GM18873 (cell line): ENCODE results near the gene TOP2A.
A peak's percentile ranks its signal among the peaks of the same experiment; 100 is the strongest.
"Not testable (repeated sequence)": the region's sequence is repeated elsewhere in the genome, so short reads cannot be mapped to it uniquely, and the experiment has no call there.

Experiments used
- ATAC-seq: cut with Tn5 transposase; IDR thresholded peaks from one replicate; pipeline ENCODE4 v1.9.1; 2021; ENCODE audit warnings: mild to moderate bottlenecking, moderate library complexity, moderate number of reproducible peaks; ENCODE audit not compliant: unreplicated experiment, low FRiP score

Gene TOP2A

DNA sequence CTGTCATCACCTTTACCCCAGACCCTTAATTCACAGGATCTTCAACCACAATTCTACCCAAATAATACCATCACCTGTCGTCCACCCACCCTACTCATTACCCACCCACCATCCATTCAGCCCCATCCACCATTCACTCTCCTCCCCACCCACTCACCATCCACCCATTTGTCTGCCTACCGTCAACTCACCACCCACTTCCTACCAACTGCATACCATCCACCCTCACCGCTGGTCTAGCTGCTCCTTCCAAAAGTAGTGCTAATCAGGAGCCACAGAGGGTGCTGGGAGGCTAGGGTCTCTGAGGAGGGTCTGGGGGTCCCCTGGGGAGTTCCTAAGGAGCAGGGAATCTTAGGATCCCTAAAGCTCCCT is 13.5 kb upstream of the TOP2A start:
- no peak for ATAC-seq

DNA sequence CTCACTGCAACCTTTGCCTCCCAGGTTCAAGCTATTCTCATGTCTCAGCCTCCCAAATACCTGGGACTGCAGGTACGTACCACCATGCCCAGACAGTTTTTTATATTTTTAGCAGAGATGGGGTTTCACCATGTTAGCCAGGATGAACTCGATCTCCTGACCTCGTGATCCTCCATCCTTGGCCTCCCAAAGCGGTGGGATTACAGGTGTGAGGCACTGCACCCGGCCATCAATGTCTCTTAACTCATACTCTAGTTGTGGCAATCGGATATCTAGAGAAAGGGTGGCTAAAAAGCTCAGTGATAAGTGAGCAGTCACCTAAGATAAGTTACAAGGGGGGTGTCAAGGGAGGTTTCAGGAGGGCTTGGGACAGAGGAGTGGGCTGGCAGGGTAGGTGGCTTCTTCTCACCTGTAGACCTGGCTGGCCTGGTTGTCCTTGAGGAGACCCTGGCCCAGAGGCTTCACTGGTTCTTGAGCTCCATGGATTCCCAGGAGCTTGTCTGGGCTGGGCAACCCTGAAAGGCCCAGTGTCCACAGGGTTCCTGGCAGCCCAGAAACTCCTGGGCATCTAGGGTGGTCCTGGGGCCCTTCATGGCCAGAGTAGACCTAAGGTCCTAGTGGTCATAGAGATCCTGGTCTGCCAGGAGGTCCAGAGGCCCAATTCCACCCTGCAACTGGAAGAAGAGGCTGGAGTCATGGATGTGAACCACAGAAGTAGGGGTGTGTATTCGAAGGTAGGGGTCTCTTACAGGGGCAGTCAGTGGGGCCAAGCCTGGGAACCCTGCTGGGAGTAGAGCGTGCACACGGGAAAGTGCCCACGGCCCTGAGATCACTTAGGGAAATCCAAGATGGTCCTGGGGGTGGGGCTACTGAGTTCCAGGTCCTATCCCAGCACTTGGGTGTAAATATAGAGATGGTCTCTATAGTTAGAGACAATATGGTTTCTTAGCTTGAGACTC is 12.9 kb upstream of the TOP2A start:
- no peak for ATAC-seq

DNA sequence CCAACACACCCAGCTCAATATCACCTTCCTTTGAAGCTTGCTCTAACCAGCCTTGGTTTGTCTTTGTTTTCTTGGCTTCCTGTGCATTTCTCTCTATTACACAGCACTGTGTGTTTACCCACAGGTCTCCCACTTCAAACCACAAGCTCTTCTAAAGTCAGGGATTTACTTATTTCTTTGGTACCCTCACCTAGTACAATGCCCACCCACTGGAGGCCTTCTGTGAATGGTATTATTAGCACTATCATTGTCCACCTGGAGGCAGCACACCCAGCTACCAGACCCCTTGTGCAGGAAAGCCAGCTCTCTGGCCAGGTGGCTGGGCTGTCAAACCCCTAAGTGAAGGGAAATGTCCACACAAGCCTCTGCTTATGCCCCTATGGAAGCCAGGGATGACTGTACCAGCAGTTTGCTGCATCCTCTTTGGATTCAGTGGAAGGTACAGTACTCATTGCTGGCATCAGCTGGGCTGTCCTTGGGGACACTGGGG is 9.4 kb upstream of the TOP2A start:
- no peak for ATAC-seq

DNA sequence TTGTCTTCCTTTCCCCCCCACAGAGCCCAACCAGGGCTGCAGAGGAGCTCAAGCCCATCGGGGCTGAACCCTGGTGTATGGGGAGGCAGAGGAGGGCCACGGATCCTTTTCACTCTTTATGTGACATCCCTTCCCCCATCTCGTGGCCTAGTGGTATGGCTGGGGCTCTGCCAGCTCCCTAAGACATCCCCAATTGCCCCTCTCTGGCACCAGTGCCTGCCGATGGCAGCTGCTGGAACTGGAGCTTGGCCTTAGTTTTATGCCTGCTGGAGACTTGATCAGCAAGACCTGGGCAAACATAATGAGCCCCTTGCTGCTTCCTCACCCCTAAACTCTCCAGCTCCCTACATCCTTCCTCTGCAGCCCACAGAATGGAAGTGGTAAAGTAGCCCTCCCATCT is 8.0 kb upstream of the TOP2A start:
- ATAC-seq = no peak

DNA sequence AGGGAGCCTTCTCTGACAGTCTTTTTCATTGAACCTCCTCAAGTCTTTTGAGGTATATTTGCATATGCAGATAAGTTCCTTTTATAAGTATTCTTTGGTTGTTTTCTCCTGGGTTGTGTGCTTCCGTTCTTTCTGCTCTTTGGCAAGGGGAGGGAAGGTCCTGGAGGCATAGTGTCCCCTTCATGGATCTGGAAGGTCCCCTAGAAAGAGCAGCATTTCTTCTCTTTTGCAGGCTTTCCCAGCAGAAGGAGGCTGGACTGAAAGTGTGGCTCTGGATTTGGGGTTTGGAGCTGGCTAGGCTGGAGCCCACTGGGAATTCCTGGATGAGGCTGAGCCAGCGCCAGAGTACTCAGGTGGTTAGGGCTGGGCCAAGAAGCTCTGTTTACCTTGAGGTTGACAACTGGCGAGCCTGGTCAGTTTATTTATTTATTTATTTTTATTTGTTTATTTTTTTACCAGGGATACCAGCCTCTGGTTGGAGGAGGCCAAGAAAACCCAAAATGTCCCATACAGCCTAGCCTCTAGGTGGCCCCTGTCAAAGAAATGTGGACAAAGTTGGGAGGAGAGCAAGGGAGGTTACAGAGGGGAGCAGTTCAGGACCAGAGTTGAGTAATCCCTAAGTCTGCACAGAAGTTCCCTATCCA is 5.4 kb upstream of the TOP2A start:
- ATAC-seq = no peak

DNA sequence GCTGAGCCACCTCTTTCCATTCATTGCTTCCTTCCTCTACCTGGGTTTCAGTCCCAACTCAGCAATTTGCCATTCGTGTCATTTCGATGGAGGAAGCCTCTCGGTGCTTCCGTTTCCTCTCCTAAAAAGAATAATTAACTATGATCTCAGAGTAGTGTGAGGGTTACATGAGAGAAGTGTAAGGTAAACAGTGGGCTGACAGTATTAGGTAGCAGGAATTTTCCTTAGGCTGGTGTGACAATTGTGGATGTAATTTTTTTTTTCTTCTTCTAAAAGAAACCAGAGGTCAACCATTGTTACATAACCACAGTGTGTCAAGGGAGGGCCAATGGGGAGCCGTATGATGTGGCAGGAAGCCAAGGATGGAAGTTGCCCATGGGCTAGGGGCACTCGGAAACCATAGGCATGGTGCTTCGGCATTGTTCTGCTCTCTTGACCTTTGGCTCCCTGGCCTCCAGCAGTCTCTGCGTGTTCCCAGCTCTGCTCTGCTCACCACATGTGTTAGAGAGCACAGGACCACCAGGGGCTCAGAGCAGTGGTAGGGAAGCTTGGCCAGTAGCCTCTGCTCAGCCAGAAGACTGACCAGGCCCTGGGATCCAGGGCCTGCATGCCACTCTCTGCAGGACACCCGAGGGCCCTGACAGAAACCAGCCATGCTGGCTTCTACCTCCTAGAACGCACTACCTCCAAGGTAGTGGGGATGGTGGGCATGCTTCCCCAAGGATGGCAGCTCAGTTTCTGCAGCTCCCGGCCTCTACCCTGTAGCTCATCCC is 2.0 kb upstream of the TOP2A start:
- ATAC-seq = no peak

DNA sequence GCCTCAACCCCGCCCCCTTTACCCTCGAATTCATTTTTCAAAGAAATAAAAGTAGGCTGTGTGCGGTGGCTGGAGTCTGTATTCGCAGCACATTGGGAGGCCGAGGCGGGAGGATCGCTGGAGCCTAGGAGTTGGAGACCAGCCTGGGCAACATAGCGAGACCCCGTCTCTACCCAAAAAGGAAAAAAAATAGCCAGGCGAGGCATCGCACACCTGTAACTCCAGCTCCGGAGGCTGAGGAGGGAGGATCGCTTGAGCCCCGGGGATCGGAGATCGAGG is 671 bp upstream of the TOP2A start:
- ATAC-seq = no peak

DNA sequence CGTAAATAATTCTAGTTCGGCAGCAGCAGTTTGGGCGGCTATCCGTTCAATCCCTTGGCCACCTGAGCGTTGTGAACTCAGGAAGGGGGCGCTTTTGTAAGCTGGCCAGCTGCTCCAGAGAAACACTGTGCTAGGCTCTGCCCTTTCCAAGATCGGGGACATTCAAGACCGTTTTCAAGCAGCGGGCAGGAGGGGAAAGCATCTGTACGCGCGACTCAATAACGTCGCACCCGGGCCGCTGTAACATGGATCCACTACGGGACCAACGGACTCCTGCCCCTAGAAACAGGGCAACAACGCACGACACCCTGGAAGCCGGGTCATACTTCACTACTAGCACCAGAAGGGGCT is 463 bp downstream of the TOP2A start:
- peak; percentile 6 for ATAC-seq

DNA sequence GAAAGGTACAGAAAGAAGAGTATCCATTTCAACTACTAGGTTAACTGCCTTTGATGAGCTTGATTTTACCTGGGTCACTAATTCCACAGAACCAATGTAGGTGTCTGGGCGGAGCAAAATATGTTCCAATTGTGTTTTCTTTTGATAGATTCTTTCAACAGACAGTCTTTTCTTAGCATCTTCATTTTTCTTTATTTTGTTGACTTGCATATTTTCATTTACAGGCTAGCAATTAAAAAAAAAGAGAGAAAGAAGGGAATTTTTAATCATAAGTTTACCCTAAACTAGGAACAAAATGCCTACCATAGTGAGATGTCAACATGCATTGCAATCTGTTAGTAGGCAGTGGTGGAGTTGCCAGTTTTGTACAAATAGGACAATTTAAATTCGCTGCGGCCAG is 1.0 kb downstream of the TOP2A start:
- no peak for ATAC-seq

DNA sequence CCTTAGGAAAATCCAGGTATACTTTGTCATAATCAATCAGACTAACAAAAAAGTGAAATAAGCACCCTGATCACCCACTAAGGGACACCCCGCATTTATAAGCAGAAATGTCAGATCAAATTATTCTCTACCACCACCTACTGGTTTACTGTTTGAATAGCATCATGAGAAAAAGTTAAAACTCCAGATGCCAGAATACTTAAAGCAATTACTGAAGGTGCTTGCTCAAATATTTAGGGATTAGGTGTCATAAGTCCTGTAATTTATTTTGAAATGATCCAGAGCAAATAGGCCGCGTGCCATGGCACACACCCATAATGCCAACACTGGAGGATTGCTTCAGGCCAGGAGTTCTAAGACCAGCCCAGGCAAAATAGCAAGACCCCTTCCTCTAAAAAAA is 2.3 kb downstream of the TOP2A start:
- ATAC-seq = no peak

DNA sequence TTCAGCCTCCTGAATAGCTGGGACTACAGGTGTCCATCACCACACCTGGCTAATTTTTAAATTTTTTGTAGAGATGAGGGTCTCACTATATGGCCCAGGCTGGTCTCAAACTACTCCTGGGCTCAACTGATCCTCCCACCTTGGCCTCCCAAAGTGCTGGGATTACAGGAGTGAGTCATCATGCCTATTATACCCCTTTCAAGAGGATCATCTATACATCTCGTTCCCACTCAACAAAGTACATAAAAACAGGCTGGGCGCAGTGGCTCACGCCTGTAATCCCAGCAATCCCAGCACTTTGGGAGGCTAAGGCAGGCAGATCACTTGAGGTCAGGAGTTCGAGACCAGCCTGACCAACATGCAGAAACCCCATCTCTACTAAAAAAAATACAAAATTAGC is 3.4 kb downstream of the TOP2A start:
- ATAC-seq = not testable (repeated sequence)

DNA sequence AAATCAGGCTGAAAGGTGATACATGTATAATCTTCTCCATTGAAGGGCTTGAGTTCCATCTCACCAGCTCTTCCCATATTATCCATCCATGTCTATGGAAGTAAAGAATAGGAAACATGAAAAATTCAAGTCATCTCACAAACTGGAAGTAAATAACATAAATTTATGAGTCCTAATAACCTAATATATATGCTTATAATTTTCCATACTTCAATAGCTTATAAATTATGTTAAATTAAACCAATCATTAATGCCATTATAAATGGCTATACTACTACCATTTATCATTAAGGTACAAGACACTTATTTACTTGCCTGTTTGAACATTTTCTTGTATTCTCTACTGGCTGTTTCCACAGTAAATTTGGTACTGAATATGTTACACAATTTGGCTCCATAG is 4.8 kb downstream of the TOP2A start:
- ATAC-seq = no peak

DNA sequence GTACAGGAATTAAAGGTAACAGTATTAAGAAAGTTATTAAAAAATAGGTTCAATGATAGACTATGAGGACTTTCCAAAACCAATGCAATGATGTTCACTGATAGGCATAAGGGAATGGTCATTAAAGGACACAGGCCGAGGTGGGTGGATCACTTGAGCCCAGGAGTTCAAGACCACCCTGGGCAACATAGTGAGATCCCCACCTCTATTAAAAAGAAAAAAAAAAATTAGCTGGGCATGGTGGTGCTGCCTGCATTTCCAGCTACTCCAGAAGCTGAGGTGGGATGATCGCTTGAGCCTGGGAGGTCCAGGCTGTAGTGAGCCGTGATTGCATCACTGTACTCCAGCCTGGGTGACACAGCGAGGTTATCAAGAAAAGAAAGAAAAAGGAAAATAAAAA is 5.9 kb downstream of the TOP2A start:
- ATAC-seq = no peak

DNA sequence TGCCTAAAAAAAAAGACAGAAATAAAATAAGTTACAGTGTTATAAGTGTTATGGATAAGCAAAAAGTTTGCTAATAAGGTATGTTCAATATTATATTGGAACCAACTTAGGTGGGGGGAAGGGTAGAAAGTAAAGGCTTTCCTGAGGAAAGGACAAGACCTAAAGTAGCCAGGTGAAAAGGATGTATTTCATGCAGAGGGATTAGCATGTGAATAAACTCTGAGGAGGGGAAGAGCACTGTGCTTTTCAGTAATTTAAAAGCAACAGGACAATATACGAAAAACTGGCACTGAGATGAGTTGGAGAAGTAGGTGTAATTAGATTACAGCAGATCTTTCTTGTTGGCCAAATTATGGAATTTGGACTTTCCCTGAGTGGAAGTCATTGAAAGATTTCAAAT is 7.6 kb downstream of the TOP2A start:
- ATAC-seq = no peak

DNA sequence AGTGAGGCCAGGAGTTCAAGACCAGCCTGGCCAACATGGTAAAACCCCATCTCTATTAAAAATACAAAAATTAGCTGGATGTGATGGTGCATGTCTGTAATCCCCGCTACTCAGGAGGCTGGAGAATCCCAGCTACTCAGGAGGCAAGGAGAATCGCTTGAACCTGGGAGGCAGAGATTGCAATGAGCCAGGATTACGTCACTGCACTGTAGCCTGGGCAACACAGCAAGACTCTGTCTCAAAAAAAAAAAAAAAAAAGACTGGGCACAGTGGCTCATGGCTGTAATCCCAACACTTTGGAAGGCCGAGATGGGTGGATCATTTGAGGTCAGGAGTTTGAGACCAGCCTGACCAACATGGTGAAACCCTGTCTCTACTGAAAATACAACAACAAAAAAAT is 8.2 kb downstream of the TOP2A start:
- not testable (repeated sequence) for ATAC-seq

DNA sequence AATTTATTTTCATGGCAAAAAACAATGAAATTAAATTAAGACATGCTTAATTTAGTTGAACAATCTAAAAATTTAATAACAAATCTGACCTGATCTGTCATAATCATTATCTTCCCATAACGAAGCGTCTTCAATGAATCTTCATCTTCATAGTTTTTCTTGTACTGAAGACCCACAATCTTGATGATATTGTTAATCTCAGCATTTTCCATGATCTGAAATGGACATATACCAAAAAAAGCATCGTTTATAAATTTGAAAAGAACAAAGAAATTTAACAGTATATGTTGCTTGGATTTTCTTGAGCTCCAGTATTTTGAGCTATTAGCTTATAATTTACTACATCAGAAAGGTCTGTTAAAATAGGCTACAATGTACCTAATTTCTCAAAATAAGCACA is 10.2 kb downstream of the TOP2A start:
- ATAC-seq = no peak

DNA sequence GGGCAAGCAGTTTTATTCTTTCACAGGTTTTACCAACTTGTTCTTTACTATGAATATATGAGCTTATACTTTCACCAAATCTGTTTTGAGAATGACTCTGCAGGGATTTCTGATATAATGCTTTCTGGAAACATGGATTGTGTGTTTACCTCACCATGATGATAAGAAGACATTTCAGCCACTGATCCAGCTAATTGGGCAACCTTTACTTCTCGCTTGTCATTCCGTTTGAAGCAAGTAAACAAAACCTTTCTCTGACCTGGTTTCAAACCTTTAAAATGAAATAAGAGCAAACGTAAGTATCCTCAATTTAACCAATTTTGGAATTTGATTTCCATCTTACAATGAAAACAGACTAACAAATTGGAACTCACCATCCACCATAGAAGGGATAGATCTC is 13.7 kb downstream of the TOP2A start:
- no peak for ATAC-seq

DNA sequence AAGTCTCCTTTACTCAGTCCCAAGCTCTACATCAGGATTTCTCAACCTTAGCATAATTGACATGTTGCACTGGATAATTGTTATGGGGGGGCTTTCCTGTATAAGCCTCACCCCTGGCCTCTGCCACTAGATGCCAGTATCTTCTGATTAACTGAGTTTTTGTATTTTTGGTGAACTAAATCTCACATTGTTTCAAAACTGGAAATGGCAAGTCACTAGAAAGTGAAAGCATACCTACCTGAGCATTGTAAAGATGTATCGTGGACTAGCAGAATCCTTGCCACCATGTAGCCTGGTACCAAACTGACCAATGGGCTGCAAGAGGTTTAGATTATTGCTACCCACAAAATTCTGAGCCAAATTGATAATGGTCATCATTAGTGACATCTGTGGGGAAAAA is 15.0 kb downstream of the TOP2A start:
- no peak for ATAC-seq

DNA sequence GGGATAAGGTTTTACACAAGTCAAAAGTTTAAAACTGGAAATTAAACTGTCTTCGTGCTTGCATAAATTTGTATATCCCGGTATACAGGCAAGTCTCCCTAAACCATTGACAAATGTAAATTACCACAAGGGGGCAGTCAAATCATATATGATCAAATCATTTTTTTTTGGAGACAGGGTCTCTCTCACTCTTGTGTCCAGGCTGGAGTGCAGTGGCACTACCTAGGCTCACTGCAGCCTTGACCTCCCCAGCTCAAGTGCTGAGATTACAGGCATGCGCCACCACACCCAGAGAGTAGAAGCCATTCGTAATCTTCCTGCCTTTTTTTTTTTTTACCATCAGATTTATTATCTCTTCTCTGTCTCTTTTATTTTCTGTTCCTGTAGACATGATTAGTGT is 18.5 kb downstream of the TOP2A start:
- ATAC-seq = no peak

DNA sequence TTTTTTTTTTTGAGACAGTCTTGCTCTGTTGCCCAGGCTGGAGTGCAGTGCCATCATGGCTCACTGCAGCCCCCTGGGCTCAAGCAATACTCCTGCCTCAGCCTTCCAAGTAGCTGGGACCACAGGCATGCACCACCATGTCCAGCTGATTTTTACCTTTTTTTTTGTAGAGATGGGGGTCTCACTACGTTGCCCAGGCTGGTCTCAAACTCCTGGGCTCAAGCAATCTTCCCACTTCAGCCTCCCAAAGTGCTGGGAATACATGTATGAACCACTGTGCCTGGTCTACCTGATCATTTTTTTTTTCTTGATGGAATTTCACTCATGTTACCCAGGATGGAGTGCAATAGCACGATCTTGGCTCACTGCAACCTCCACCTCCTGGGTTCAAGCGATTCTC is 31.1 kb downstream of the TOP2A start:
- ATAC-seq = not testable (repeated sequence)

DNA sequence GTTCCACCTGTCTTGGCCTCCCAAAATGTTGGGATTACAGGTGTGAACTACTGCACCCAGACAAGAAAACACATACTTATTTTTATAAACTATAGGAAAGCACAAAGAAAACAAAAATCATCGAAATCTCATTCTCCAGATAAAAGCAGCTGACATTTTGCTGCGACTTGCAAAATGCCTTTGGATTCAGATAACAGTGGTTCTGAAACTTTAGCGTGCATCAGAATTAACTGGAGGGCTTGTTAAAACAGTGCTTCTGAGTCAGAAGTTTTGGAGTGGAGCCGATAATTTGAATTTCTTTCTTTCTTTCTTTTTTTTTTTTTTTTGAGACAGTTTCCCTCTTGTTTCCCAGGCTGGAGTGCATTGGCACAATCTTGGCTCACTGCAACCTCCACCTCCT is 35.4 kb downstream of the TOP2A start:
- no peak for ATAC-seq
